M059J (cell line): Measurements from ENCODE around the gene STX2. TPM values are rescaled to one million over a fixed set of nuclear protein-coding genes. Genes with fewer than 3 reads are reported as not detected.
"Not testable (repeated sequence)": the region's sequence is repeated elsewhere in the genome, so short reads cannot be mapped to it uniquely, and the experiment has no call there.

Source experiments
- DNase-seq: peaks from one replicate; pipeline ENCODE4 v3.0.0-alpha.2; 2012; ENCODE audit warnings: low read depth
- total RNA-seq: library from RNA; depleted of rRNA; stranded (reverse); fragments of >200 nt; shearing (Covaris generic); gene quantifications from 2 replicates; pipeline ENCODE4 v1.2.3, GENCODE V29; 2014

STX2 gene
- total RNA-seq, 1 experiment from 2014 or later: 29.2 TPM

DNA sequence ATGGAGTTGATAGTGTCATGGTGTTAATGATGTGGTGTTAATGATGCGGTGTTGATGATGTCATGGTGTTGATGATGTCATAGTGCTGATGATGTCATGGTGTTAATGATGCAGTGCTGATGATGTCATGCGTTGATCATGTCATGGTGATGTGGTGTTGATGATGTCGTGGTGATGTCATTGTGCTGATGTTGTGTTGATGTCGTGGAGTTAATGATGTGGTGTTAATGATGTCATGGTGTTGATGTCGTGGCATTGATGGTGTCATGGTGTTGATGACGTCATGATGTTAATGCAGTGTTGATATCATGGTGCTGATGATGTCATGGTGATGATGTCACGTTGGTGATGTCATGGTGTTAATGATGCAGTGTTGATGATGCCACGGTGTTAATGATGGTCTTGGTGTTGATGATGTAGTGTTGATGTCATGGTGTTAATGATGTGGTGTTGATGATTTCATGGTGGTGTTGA is 73.8 kb downstream of the STX2 start:
- peak; percentile 2 for DNase-seq

DNA sequence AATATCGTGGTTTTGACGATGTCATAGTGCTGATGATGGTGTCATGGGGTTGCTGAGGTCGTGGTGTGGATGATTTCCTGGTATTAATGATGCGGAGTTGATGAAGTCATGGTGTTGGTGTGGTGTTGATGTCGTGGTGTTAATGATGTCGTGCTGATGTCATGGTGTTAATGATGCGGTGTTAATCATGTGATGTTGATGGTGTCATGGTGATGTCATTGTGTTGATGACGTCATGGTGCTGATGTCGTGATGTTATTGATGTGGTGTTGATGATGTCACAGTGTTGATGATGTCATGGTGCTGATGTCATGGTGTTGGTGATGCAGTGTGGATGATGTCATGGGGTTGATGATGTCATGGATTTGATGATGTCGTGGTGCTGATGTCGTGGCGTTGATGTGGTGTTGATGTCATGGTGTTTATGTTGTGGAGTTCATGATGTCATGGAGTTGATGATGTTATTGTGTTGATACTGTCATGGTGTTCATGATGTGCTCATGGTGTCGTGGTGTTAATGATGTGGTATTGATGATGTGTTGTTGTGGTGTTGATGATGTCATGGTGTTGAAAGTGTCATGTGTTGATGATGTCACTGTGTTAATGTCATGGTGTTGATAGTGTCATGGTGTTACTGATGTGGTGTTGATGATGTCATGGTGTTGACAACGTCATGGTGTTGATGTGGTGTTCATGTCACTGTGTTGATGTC is 74.4 kb downstream of the STX2 start:
- peak; percentile 7 for DNase-seq

- peak; percentile 4 for DNase-seq
These were observed 75.0 kb downstream of the STX2 start for GRCh38 chr12:130764073-130764472.

GRCh38 chr12:130762319-130762675 is 76.8 kb downstream of the STX2 start:
- no peak for DNase-seq

GRCh38 chr12:130761537-130762318 is 77.3 kb downstream of the STX2 start:
- DNase-seq: peak; percentile 40

DNA sequence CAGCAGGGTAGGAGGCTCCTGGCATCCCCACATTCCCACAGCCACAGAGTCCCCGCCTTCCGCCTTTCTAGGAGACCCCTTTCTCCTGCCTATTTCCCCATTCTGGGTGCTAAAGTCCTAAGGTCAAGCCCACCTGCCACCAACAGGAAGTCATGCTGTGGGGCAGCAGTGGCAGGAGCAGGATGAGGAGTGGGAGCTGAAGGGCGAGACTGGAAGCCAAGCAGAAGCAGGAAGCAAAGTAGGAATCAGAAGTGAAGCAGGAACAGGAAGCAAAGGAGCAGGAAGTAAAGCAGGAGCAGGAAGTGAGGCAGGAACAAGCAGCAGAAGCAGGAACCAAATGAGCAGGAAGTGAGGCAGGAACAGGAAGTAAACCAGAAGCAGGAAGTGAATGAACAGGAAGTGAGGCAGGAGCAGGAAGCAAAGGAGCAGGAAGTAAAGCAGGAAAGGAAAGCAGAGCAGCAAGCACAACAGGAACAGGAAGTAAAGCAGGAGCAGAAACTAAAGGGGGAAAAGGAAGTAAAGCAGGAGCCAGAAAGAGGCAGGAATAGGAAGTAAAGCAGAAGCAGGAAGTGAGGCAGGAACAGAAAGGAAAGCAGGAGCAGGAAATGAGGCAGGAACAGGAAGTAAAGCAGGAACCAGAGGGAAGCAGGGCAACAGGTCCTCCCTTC is 84.7 kb downstream of the STX2 start:
- DNase-seq: no peak

- no peak for DNase-seq
These were observed 86.3 kb downstream of the STX2 start for GRCh38 chr12:130752692-130753230.

DNA sequence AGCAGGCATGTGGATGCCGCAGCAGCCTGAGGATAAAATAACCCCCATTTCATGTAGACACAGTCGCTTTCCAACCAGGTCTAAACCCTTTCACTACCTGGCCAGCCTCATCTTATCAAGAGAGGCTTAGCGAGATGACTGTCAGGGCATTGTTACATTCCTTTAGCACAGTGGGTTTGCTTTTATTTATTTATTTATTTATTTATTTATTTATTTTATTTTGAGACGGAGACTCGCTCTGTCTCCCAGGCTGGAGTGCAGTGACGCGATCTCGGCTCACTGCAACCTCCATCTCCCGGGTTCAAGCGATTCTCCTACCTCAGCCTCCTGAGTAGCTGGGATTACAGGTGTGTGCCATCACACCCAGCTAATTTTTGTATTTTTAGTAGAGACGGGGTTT is 87.0 kb downstream of the STX2 start:
- DNase-seq: not testable (repeated sequence)

GRCh38 chr12:130748786-130749185 is 90.3 kb downstream of the STX2 start:
- DNase-seq: no peak

DNA sequence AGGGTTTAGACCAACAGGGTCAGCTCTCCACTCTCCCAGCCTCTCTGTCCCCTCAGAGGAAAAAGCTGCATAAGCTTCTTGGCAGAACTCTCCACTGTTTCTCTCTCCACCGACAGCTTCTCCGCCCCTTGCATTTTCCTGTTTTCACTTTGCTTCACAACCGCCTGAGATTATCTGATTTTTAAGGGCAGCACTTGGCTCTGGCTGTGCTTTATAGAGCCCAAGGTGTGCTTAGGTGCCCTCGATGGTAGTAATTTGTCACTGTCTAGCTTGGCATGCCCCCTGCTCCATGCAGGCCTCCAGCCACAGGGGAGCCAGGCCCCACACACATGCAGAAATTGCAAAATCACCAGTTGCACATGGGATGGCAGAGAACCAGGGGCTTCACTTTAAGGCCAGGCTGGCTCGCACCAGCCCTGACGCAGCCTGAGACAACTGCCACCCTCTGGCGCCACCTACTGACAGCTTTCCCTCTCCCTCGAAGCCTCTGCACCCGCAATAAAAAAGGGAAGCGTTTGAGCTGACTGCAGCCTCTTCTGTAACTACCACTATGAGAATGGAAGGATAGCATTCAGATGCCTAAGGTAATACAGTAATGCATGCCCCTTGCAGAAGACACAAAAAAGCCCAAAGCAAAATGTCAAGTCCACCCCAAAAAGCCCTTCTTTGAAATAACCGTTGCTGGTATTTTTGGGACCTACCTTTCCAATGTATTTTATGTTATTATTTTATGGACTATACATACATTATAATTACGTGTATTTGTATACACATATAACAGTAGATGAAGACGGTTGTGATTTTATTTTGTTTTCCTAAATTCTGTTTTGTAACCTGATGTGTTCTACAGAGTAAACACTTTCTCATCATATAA is 90.9 kb downstream of the STX2 start:
- DNase-seq: peak; percentile 50

GRCh38 chr12:130746546-130746945 is 92.5 kb downstream of the STX2 start:
- DNase-seq: no peak

- DNase-seq: no peak
These were observed 93.1 kb downstream of the STX2 start for GRCh38 chr12:130745921-130746320.

GRCh38 chr12:130744274-130744673 is 94.8 kb downstream of the STX2 start:
- DNase-seq: no peak

GRCh38 chr12:130743606-130744005 is 95.4 kb downstream of the STX2 start:
- no peak for DNase-seq

- DNase-seq: no peak
These were observed 95.9 kb downstream of the STX2 start for GRCh38 chr12:130743176-130743575.

- no peak for DNase-seq
These were observed 96.3 kb downstream of the STX2 start for GRCh38 chr12:130742716-130743115.

DNA sequence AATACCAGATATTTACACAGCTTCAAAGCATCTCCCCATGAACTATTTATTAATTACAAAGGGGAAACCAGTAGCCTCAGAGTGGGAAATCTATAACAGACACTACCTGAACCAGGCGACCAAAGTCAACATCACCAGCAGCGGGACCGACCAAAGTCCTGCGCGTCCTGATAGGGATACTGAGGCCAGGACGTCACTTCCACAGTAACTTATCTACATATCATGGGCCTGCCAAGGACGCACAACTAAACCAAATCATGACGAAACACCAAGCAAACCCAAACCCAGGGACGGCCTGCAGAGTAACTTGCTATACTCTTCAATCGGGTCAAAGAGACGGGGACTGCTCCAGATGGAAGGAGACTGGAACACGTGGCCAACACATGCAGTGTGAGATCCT is 96.9 kb downstream of the STX2 start:
- no peak for DNase-seq
